Heart right ventricle (tissue), 16 donors: ENCODE results near the gene HNRNPUL2. TPM values are rescaled to one million over a fixed set of nuclear protein-coding genes. Genes with fewer than 3 reads are reported as not detected.

Experiments used
- ATAC-seq, 8 donors: fragments of 200-7000 bp; cut with Tn5 transposase; one replicate each; pipeline ENCODE4 v1.9.1; 2020; ENCODE audit warnings: mild to moderate bottlenecking in 8 of 8, moderate library complexity in 8 of 8, moderate number of reproducible peaks in 1 of 8
- DNase-seq, 2 donors: peaks; one replicate each; pipeline ENCODE4 v3.0.0-alpha.2; 2020
- H3K27ac ChIP-seq, 10 donors: fragments of 200-600 bp; sonication (generic) in 2 of 10; one replicate each; pipeline versions ENCODE4 v1.5.0 to v1.8.0; 2020 to 2022; ENCODE audit warnings: mild to moderate bottlenecking in 3 of 10
- H3K27me3 ChIP-seq, 7 donors: fragments of 200-600 bp; one replicate each; pipeline ENCODE4 v1.8.0; 2021 to 2022; ENCODE audit warnings: mild to moderate bottlenecking in 2 of 7
- H3K36me3 ChIP-seq, 9 donors: fragments of 200-600 bp; sonication (generic) in 1 of 9; one replicate each; pipeline versions ENCODE4 v1.5.0 to v1.8.0; 2020 to 2022; ENCODE audit warnings: mild to moderate bottlenecking in 2 of 9
- H3K4me1 ChIP-seq, 9 donors: fragments of 200-600 bp; sonication (generic) in 1 of 9; one replicate each; pipeline versions ENCODE4 v1.5.0 to v1.8.0; 2020 to 2022; ENCODE audit warnings: mild to moderate bottlenecking in 4 of 9
- H3K4me3 ChIP-seq, 10 donors: fragments of 200-600 bp; sonication (generic) in 2 of 10; one replicate each; pipeline versions ENCODE4 v1.5.0 to v1.8.0; 2020 to 2022; ENCODE audit warnings: mild to moderate bottlenecking in 7 of 10, moderate library complexity in 2 of 10
- H3K9me3 ChIP-seq, 11 donors: fragments of 200-600 bp in 10 of 11; sonication (generic) in 2 of 11; one replicate each; pipeline versions ENCODE4 v1.5.0 to v1.8.0; 2013 to 2022; ENCODE audit warnings: mild to moderate bottlenecking in 2 of 11, control low read depth in 1 of 11, moderate library complexity in 1 of 11
- WGBS, 2 donors: extraction: QIAGEN DNeasy Blood & Tissue Kit; methylation state at CpG; one replicate each; pipeline ENCODE4 v1.1.7; 2013; ENCODE audit warnings: inconsistent platforms in 1 of 2; 5-methylcytosine and 5-hydroxymethylcytosine counted together
- intact Hi-C, 10 donors: fragments of 100-400 bp; cut with DNase I; formaldehyde crosslinking; loops; one replicate each; pipeline versions ENCODE4 v1.11.1 to v1.14.2; 2022
- polyA plus RNA-seq, 2 donors: library from polyadenylated mRNA; stranded (reverse); fragments of 200-250 nt; gene quantifications; one replicate each; pipeline ENCODE4 v1.2.3, GENCODE V29; 2013
- total RNA-seq, 10 donors: library from RNA; stranded (reverse); fragmentation: NEBNext Ultra II Directional in 3 of 10; extraction: Animal tissue kit (Norgen Biotek cat#: 25700) in 3 of 10; gene quantifications; one replicate each; pipeline versions ENCODE4 v1.2.1 to v1.2.4, GENCODE V29; 2021 to 2023
- TF ChIP-seq, protein P1 (sequence below), 9 donors: fragments of 200-600 bp; sonication (generic) in 2 of 9; IDR thresholded peaks; one replicate each; pipeline versions ENCODE4 v1.5.0 to v1.8.0; 2021 to 2022; ENCODE audit warnings: antibody characterized with exemption in 9 of 9, mild to moderate bottlenecking in 5 of 9, moderate library complexity in 1 of 9
- donor health status: Arrhythmogenic right ventricular cardiomyopathy.
- donor health status: ischemic (EF 13 %, LVEDD 7.1; RV severe dilation, severe dysfunction).
- donor health status: healthy with polysubstance abuse.
- donor health status: DM: no; HTN: yes; CAD: no.
- donor health status: DM: no; HTN: no; CAD: no.
- donor health status: ischemic (EF 25% LVEDD 6.9; RV normal size, moderate dysfunction).
- donor health status: ischemic (EF 25% LVEDD 5.7; RV mildly dilated, moderate dysfunction).
- donor health status: healthy.
- donor health status: DM: yes; HTN: yes; CAD: no.
- donor health status: Ischemic cardiomyopathy.
- donor health status: ischemic (EF 35%, LVEDD 5.7; RV mildly dilated, moderate dysfunction).
- donor health status: nonischemic (EF 11% LVEDD 7.7; RV severe dilation, severe dysfunction).
- donor health status: DM: yes; HTN: yes; CAD: no.
- donor health status: PGD.
- donor health status: ischemic (EF 29% LVEDD 5.4; RV normal size, mild dysfunction).
- donor health status: nonischemic (EF 23%, LVEDD 6.1; RV moderate dilation, normal function).

HNRNPUL2 gene
- total and polyA plus RNA-seq, 12 donors = 21.4 to 40.9 (median 33.4) TPM

DNA sequence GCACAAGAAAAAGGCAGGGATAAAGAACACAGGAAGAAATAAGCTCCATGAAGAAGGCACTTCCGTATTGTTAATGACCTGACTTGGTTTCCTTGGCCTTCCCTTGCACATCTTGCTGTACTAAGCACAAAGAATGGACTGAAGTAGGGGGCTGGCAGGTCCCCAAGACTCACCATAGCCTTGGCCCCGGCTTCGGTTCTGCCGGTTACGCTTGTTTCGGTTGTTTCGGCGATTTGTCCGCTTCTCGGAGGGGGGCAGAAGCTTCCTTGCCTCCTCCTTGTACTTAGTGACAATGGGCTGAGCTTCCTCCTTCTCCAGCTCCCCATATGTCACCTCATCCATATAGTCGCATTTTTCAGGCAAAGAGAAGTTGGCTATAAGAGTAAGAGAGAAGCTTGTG, 10.4 kb downstream of the HNRNPUL2 start:
- DNase-seq (no peak), ATAC-seq (no peak)
- 92 to 94% methylated on average over 11 of the region's 11 CpGs for WGBS, 2 donors
- Histone ChIP-seq H3K36me3 (peaks cover 6 to 100% (median 73%) of the 10 kb centered on the region in 9 donors), H3K4me3 (no peak overlapping the region), H3K4me1 (peaks cover 0 to 43% (median 17%) of the 10 kb centered on the region in 9 donors), H3K27ac (no peak overlapping the region), H3K27me3 (no peaks in the 10 kb centered on the region), H3K9me3 (no peaks in the 10 kb centered on the region)
- TF ChIP-seq, protein P1, sequence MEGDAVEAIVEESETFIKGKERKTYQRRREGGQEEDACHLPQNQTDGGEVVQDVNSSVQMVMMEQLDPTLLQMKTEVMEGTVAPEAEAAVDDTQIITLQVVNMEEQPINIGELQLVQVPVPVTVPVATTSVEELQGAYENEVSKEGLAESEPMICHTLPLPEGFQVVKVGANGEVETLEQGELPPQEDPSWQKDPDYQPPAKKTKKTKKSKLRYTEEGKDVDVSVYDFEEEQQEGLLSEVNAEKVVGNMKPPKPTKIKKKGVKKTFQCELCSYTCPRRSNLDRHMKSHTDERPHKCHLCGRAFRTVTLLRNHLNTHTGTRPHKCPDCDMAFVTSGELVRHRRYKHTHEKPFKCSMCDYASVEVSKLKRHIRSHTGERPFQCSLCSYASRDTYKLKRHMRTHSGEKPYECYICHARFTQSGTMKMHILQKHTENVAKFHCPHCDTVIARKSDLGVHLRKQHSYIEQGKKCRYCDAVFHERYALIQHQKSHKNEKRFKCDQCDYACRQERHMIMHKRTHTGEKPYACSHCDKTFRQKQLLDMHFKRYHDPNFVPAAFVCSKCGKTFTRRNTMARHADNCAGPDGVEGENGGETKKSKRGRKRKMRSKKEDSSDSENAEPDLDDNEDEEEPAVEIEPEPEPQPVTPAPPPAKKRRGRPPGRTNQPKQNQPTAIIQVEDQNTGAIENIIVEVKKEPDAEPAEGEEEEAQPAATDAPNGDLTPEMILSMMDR (IDR thresholded peaks at IDR 0.05) = no peak
- intact Hi-C loops = no loop called here

DNA sequence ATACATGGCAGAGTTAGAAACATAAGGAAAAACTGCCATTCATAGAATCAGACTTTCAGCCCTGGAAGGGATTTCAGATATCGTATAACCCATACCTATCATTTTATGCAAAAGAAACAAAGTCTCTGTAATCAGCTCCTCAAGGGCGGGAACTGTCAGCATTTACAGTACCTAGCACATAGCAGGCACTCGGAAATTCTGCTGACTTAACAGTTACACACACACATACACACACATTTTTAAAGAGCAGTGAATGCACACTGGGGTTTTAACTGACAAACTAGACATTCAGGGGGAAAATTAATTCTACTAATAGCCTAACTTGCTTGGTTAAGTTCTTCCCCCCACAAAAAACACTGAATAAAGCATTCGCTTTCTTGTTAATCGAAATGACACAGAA, 11.1 kb downstream of the HNRNPUL2 start:
- H3K4me1 ChIP-seq = peaks cover 0 to 37% (median 17%) of the 10 kb centered on the region in 9 donors
- no peaks in the 10 kb centered on the region for H3K27me3 ChIP-seq
- no peak overlapping the region for H3K4me3 ChIP-seq
- no peak overlapping the region for H3K27ac ChIP-seq
- TF ChIP-seq, protein P1 (IDR thresholded peaks at IDR 0.05) = no peak
- H3K9me3 ChIP-seq = no peaks in the 10 kb centered on the region
- ATAC-seq (no peak), DNase-seq (no peak)
- intact Hi-C loops = no loop called here
- WGBS, 2 donors = 90 to 93% methylated on average over 5 of the region's 5 CpGs
- peaks cover 4 to 100% (median 67%) of the 10 kb centered on the region in 9 donors for H3K36me3 ChIP-seq

DNA sequence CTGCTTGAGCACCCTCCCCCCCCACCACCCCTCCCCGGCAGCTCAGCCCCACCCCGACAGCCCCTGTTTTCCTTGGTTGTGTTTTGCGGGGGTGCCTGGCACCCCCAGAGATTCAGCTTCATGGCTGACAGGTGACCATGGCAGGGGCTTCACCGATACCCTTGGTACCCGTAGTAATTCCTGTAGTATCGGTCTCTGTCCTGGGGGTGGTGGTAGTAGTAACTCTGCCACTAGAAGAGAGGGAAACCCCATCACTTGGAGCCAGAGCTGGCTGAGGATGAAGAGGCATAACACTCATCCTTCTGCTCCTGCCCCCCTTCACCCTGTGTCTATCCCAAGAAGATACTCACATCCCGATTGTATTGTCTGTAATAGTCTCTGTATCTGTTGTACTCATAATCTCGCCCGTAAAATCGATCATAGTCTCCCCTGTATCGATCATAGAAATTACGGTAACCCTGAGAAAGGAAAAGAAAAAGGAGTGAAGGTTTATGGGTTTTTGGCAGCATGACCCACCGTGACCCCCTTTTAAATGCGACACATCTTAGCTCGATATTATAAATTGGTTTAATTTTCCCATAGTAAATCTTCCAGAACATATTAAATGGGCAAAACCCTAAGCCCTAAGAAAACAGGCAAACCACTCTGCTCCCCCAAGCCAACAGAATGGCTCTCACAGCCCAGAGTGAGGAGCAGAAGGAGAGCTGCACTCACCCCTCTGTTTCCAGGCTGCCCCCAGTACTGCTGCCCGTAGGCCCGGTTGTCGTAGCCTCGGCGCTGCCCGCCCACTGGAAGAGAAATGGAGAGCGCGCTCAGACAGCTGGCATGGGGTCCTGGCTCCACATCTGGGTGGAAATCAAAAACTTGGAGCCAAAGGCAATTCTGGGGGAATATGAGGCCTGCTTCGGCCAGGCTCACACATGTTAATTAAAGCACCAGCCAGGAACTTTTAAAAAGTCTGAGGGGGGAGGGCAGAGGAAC, 11.8 kb downstream of the HNRNPUL2 start:
- intact Hi-C loops = no loop called here
- Histone ChIP-seq H3K4me1 (peaks cover 0 to 38% (median 18%) of the 10 kb centered on the region in 9 donors), H3K27me3 (no peaks in the 10 kb centered on the region), H3K36me3 (peaks cover 4 to 100% (median 59%) of the 10 kb centered on the region in 9 donors), H3K9me3 (no peaks in the 10 kb centered on the region), H3K4me3 (no peak overlapping the region), H3K27ac (no peak overlapping the region)
- ATAC-seq (no peak), DNase-seq (no peak)
- TF ChIP-seq, protein P1 (IDR thresholded peaks at IDR 0.05) = no peak
- WGBS, 2 donors = 90 to 91% methylated on average over 24 of the region's 24 CpGs

DNA sequence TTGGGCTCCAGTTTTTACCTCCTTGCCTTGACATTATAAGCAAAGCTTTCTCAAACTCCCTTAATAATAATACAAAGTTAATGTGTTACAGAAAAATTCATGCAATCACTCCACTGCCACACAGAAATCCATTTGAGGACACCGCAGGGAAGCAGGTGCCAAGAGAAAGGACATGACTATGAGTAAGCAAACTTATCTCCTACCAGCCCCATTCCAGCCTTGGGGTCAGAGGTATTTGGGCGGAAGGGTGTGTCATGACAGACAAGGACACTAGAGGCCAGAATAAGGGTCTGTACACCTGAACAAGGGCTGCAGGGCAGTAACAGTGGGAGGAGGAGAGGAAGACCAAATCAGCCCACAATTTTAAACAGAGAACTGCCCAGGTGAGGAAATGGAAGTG, 13.9 kb downstream of the HNRNPUL2 start:
- TF ChIP-seq, protein P1 (IDR thresholded peaks at IDR 0.05) = no peak
- H3K4me1 ChIP-seq = peaks cover 13 to 54% (median 32%) of the 10 kb centered on the region in 9 donors
- peaks cover 0 to 83% (median 40%) of the 10 kb centered on the region in 9 donors for H3K36me3 ChIP-seq
- intact Hi-C loops = no loop called here
- H3K4me3 ChIP-seq = no peak overlapping the region
- no peaks in the 10 kb centered on the region for H3K27me3 ChIP-seq
- no peaks in the 10 kb centered on the region for H3K9me3 ChIP-seq
- H3K27ac ChIP-seq = peak overlapping the region in 9 of 10 donors; percentile 19 to 78 (median 64)
- no peak for DNase-seq
- peak in 2 of 8 donors; percentile 27 to 30 for ATAC-seq
- 55 to 65% methylated on average over 2 of the region's 2 CpGs for WGBS, 2 donors
